ENCODE measurements around the gene NEURL1B.

NEURL1B gene

GRCh38 chr5:172640822-172641358 is at the start of gene NEURL1B:
Gene NEURL1B (plus strand): TSS chr5:172641263. CDS start chr5:172641407, 144 bp downstream.
- DNase-seq (ENCODE audit: low read depth) = peak; percentile 34
- H3K4me3 ChIP-seq (ENCODE audit: control insufficient read depth, low read depth, low read length) = peak within 1 kb of the TSS; percentile 47
- TF ChIP-seq, protein P1, sequence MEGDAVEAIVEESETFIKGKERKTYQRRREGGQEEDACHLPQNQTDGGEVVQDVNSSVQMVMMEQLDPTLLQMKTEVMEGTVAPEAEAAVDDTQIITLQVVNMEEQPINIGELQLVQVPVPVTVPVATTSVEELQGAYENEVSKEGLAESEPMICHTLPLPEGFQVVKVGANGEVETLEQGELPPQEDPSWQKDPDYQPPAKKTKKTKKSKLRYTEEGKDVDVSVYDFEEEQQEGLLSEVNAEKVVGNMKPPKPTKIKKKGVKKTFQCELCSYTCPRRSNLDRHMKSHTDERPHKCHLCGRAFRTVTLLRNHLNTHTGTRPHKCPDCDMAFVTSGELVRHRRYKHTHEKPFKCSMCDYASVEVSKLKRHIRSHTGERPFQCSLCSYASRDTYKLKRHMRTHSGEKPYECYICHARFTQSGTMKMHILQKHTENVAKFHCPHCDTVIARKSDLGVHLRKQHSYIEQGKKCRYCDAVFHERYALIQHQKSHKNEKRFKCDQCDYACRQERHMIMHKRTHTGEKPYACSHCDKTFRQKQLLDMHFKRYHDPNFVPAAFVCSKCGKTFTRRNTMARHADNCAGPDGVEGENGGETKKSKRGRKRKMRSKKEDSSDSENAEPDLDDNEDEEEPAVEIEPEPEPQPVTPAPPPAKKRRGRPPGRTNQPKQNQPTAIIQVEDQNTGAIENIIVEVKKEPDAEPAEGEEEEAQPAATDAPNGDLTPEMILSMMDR (conservative IDR thresholded peaks at IDR 0.05; ENCODE audit: control insufficient read depth, insufficient read depth, low read depth, low read length) = no peak

DNA sequence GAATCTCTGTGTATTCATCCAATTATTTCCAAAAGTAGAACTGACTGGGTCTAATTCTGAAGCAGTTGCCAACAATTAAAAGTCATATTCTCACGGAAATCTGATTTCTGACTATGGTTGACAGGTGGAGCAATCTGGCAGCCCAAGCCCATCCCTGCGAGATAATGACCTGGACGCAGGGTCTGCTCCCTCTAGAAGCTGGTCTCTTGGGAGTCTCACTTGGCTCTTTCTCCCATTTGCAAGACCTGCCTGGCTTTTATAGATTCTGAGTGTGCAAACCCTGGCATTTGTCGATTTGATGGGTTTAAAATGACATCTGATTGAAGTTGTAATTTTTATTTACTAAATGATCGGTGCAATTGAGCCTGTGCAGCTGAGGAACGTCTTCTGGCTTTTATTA is 49.4 kb upstream of the NEURL1B start:
- DNase-seq (ENCODE audit: low read depth) = no peak
- TF ChIP-seq, protein P1 (conservative IDR thresholded peaks at IDR 0.05; ENCODE audit: control insufficient read depth, insufficient read depth, low read depth, low read length) = no peak
- H3K4me3 ChIP-seq (ENCODE audit: control insufficient read depth, low read depth, low read length) = no peak overlapping the region

- TF ChIP-seq, protein P1 (conservative IDR thresholded peaks at IDR 0.05; ENCODE audit: control insufficient read depth, insufficient read depth, low read depth, low read length) = no peak
- no peak overlapping the region for H3K4me3 ChIP-seq (ENCODE audit: control insufficient read depth, low read depth, low read length)
- DNase-seq (ENCODE audit: low read depth) = no peak
These were observed 48.2 kb upstream of the NEURL1B start for GRCh38 chr5:172592881-172593280.

DNA sequence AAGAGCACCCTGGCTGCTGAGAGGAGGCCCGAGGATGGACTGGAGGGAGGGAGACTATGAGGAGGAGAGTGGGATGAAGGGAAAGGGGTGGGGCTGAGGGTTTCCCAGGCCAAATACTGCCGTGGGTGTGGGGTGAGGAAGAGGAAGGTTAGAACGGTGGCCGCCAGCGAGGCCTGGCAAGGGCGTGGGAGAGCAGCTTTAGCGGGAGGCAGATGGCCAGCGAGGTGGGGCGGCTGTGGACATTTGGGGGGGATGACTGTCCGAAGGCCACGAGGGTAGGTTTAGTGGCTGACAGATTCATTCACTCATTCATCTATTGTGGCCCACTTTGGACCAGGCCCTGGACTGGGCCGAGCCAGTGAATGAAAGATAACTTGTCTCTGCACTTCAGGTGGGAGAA is 47.8 kb upstream of the NEURL1B start:
- DNase-seq (ENCODE audit: low read depth) = no peak

GRCh38 chr5:172593721-172594235 is 47.3 kb upstream of the NEURL1B start:
- TF ChIP-seq, protein P1 (conservative IDR thresholded peaks at IDR 0.05; ENCODE audit: control insufficient read depth, insufficient read depth, low read depth, low read length) = no peak
- H3K4me3 ChIP-seq (ENCODE audit: control insufficient read depth, low read depth, low read length) = no peak overlapping the region
- DNase-seq (ENCODE audit: low read depth) = no peak

More for the DNA sequence above, 47.8 kb upstream of the NEURL1B start:
- TF ChIP-seq, protein P1 (conservative IDR thresholded peaks at IDR 0.05; ENCODE audit: control insufficient read depth, insufficient read depth, low read depth, low read length) = no peak
- H3K4me3 ChIP-seq (ENCODE audit: control insufficient read depth, low read depth, low read length) = no peak overlapping the region

DNA sequence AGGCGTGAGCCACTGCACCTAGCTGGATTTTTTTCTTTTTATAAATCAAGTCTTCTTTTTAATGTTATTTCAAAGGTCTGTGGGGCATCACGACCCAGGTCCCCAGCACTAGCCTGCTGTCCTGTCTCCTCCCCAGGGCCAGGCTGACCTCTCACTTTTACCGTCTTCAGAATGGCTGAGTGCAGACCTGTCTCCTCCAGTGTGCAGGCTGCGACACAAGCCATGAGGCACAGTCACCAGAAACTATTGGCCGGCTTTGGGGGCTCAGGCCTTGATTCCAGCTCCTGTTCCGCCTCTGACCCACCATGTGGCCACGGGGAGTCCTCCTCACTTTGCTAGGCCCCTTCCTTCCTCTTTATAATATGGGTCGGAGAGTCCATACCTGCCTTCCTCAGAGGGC is 46.6 kb upstream of the NEURL1B start:
- no peak overlapping the region for H3K4me3 ChIP-seq (ENCODE audit: control insufficient read depth, low read depth, low read length)
- TF ChIP-seq, protein P1 (conservative IDR thresholded peaks at IDR 0.05; ENCODE audit: control insufficient read depth, insufficient read depth, low read depth, low read length) = no peak
- no peak for DNase-seq (ENCODE audit: low read depth)
